ENCODE results near the gene KIDINS220.

The KIDINS220 gene

DNA sequence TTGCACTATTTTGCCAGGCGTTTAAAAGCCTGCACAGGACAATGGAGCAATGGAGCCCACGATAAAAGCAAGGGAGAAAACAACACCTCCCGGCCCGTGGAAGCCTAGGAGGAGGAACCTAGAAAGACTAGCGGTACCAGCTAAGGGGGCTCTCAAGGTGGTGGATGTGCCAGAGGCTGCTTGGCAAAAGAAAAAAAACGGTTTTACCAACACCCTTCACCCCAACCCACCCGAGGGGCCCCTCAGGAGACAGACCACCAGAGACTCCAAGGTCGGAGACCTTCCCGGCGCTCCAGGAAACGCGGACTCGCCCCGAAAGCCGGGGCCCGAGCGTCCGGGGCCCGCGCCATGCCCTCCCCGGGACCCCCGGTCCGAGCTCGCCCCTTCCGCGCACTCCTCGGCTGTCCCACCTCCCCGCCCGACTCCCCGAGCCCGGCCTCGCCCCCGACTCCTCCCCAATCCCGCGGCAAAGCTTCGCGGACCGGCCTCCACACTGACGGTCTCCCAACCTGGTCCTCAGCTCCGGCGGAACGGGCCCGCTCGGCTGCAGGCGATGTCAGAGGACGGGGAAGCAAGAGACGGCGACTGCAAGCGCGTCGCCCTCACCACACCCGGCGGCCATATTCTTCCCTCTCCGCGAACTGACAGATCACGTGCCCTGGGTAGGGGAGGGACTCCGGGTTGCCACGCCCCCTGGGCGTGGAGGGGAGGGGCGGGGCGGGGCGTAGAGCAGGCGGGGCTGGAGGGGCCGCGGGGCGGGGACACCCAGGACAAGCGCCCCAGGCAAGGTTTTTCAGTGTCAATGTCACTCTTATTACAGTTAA, at the start of gene KIDINS220:
Gene KIDINS220 (minus strand): TSS at position 643 of the 824 bp plus-strand sequence. CDS start 10,520 bp downstream, outside the sequence.
- DNase-seq: peak; percentile 90 to 96 (median 94)

DNA sequence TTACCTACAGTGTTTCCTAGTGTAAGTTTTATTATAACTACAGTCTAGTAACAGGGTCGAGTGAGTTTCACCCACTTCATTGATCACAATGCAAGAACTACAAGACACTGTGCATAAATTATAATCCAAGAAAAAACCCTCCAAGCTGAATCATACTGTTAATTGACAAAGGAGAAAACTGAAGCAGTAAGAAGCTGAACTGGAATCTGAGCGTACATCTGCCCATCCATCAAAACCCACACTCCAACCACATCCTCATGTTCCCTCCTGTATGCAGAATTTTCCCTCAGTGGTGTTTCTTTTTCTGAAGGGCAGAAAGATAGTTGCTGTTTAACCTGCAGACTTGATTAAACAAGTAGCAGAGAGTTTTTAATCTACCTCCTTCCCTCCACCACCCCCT, 49.5 kb upstream of the KIDINS220 start:
- no peak for DNase-seq

DNA sequence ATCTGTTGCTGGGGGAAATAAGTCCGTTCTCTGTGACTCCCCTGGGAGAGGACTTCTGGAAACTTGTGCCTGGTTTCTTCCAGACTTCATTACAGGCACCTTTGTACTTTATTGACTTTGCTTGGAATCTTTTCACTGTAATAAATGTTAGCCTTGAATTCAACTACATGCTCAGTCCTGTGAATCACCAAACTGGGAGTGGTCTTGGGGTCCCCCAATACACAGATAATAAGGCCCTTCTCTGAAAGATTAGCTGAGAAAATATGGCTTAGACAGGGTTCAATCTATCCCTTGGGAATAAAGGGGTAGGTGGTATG, 48.7 kb upstream of the KIDINS220 start:
- DNase-seq: no peak

DNA sequence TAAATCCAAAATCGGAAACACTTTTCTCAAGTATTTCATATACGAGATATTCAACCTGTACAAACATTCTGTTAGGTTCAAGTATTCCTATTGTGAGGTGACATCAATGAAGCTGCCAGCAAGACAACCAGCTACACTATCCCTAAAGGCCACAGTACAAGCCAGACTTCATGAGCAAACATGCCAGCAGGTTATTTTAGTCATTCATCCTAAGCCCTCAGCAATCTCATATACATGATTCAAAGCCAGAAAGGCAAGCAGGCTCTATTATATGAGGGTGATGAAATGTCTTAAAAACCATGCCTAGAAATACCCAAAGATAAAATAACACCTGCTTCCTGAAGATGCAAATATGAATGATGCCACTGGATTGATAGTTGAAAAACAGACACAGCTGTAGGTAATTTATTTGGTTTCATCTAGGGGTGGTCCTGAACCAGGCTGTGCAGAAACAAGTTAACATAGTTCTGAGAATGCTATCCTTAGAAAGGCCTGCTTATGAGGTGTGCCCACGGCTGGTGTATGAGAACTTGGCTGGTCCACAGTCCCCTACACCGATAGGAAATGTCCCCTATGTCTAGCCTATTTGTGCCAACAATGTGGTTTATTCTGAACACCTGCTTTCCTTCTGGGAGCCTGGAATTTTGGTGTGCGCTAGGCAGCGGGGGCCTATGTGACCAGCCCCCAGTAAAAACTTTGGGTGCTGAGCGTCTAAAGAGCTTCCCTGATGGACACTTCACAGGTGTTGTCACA, 48.2 kb upstream of the KIDINS220 start:
- DNase-seq: no peak

DNA sequence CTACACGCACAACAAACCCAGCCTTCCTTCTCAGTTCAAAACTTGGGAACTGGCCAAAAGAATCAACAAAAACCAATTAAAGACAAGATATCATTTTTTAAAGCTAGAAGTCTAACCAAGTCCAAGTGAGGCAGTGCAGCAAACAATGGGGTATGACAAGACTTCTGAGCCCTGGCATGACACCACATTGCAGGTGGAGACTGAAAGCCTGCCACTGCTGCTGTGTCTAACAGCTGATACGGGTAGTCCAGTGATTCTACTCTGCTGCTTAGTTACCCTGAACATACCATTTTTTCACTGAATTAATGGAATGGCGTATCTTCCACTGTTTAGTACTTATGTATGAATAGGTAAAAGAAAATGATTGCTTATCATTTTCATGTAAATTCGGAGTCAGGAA, 47.4 kb upstream of the KIDINS220 start:
- DNase-seq: no peak

DNA sequence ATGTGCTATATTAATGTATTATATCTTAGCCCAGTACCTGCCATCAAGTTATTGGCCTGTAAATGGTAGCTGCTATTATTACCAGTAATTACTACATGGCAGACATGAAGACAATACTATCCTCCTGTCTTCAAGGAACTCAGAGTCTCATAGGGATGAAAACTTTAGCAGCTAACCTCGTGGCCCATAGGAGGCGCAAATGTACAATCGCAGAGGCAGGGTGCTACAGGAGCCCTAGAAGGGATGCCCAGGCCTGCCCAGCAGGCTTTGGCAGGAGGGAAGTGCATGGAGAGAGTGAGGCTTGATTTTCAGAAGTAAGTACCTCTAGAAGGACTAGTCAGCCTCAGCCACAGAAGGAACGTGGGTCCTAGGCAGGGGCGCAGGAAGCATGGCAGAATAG, 44.7 kb upstream of the KIDINS220 start:
- peak; percentile 37 to 55 (median 53) for DNase-seq

DNA sequence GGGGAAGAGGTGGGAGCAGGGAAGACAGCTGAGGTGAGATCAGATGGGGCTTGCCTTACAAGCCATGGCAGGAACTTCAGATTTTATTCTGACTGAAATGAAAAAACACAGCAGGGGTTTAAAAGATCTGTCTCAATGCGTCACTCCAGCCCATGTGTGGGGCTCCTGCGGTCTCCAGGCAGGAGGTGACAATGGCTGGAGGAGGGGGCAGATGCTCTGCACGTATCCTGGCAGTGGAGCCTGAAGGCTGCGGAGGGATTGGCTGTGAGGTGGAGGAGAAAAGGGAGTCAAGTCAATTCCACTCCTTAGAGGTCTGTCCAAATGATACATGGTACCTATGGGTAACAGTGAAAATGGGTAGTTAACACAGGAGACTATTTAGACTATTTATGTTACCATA, 40.5 kb upstream of the KIDINS220 start:
- no peak for DNase-seq

DNA sequence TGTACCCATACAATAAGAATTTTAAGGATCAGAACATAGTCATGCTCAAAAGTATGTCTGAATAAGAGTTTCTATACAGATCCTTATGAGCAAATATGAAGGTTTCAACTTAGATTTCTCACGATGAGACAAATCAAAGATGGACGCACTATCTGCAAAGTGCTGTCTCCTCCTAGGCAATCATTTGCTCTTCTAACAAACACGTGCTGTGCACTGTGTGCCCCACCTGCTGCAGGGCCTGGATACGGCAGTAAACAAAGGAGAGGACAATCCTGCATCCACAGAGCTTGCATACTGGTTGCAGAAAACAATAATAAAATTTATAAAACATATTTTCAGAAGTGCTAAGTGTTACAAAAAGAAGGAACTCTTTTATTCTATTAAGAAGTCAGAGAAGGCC, 39.9 kb upstream of the KIDINS220 start:
- no peak for DNase-seq

DNA sequence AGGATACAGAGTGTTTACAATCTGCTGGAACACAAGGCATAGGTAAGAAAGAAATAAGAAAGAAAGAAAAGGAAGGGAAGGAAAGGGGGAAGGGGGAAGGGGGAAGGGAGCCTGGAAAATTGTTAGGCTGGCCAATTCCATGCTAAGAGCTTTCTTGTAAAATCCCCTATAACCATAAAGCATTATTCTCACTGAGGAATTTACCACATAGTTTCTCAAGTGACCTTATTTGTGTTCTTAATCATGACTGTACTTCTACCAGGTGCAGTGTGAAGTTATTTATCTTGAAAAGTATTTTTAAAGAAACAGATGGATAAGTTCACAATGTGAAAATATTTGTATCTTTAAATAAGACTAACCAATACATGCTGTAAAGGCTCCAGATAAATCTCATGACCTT, 39.2 kb upstream of the KIDINS220 start:
- DNase-seq: no peak

DNA sequence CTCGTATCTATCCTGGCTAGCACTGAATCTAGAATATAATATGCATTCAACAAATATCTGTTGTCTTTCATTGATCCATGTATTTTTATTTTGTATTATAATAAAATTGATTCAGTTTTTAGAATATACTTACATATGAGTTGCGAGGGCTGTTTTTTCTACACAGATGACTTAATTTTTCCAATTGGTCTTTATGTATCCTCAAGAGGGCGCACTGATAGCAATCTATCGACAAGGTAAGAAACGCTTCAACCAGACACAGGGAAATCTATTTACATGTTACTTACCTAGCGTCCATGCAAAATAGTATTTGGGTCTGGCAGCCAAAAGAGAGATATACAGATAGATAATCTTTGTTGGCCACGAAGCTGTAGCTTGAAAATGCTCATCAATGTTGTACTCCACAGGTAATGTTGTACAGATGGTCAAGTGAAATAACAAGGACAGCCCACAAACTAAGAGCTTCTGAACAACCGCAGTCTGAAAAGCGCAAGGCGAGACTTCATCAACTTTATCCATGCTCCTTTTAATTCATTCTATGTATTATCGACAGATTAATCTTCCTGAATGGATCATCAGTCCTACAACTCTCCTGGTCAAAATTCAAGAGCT, 35.5 kb upstream of the KIDINS220 start:
- peak; percentile 60 to 75 (median 63) for DNase-seq

DNA sequence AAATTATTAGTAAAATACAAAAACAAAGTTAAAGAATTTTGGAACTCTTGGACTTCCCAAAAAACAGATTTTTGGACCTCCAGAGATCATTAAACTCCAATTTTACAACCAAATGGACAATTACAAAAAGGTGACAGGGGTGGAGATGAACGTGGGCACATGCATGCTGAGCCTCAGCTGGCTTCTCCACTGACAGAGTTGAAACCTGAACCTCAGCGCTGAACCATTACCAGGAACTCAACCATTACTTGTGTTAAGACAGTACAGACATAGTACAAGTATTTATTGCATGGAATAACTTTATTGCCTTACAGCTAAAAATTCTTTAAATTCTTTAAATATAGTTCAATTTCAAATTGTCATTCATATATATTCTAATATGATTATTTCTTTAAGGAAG, 33.0 kb upstream of the KIDINS220 start:
- DNase-seq: no peak

DNA sequence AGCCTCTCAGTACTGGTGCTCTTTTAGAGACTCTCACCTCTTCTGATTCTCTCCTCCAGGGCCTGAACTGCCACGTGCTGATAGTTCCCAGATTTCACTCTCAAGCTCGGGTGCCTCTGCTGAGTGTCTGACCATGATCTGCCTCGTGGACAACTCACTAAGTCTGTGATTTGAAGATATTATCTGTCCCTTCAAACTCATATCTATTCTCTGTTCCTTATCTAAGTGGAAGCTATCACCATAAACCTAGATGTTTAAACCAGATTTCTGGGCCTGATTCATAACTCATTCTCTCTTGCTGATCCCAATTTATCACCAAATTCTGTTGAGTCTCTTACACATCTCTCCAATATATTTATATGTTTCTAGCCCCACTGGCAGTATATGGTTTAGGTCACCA, 29.9 kb upstream of the KIDINS220 start:
- DNase-seq: no peak

DNA sequence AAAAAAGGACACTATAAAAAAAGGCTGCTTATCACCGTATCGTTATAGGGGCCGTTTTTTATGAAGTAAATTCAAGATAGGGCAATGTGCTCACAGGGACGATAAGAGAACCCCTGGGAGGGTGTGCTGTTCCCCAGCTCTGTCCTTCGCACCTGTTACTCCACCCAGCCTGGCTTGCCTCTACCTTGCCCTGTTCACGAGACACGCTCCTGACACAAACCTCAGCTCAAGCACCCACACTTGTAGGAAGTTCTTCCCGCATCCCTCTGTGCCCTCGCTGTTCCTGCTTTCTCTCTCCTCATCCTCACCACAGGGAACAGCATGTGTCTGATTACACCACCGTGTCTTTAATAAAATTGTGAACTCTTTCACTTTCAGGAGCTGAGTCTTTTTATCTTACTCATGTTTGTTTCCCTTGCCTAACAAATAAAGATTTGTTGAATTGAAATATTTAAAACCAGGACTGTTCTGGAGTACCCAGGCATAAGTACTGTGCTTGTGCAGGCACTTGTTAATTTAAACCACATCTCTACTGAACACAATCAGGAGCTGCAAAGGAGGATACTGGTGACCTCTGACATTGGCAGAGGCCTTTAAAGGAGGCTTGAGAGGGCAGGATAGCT, 26.0 kb upstream of the KIDINS220 start:
- no peak for DNase-seq

DNA sequence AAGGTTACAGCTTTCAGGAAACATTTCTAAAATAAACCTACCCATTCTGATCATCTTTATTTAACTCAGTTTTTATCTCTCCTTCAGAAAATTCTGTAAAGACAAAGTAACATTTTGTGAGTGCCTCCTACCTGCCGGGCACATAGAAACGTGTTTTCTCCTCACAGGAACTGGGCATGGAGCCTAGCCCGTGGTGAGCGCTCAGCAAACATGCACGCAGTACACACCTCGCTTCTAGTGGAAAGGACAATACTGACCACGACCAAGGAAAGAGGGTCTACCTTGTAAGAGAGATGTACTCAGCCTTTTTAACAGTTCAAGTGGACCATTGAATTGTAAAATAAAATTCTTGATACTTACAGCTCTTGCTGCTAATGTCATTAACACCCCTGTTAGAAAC, 24.8 kb upstream of the KIDINS220 start:
- DNase-seq: no peak

DNA sequence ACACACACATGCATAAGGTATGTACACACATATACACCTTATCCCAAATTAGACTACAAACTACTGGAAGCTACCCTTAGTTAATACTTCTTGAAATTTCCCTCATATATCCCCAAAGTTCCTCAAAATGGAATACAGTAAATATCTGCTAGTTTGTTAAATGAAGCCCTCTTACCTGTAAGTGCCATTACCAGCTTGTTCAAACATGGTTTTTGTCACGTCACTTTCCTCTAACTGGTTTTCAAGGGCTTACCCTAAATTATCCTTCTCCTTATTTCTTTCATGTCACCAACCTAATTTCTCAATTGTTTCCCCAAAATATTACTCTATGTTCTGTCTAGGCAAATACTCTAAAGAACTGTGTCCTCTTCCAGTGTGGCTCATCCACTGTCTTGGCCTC, 24.4 kb upstream of the KIDINS220 start:
- no peak for DNase-seq

DNA sequence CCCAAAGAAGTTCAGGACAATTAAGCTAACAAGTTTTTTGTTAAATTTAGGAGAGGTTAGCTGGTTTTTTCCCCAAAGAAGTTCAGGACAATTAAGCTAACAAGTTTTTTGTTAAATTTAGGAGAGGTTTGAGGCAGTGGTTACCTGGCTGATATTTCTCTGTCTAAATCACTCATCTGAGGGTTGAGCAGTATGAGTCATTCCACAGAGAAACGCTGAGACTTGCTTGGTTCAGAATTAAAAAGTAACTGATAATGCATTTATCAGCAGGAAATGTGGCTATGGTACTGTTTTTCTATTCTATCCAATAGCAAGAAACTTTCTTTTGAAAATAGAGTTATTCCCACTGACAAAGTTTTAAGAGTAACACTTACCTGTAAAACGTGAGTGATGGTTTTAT, 22.8 kb upstream of the KIDINS220 start:
- no peak for DNase-seq

DNA sequence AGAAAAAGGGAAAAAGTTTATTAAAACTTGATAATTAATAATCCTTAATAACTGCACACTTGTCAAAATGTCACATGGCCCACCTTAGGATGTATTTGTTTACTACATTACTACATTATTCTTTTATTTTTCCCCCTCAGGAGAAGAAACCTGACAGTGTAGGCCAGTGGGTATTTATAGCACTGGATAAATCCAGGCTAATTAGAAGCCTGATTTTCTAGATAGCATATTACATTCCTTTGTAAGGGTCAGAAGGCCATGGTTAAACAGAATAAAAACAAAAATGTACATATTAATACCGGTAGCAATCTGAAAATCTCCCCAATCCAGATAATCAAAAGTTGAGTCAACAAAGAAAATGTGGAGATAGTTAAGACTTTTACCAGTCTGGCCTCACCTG, 21.5 kb upstream of the KIDINS220 start:
- no peak for DNase-seq

DNA sequence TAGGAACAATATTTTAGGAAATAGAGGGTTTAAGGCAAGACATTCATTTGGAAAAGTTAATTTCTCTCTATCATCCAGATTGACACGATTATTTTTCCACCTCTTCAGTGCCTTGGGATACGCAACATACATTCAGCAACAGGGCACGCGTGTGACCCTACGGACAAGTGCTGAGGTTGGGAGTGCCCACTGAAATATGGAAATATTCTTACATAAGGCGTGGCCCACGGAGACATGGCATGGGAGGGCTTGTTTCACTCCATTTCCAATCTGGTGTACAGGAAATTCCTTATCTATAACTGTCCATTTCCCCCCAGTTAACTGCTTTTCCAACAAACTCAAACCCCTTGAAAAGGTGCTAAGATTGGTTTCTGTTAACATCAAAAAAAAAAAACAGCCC, 20.9 kb upstream of the KIDINS220 start:
- DNase-seq: no peak

DNA sequence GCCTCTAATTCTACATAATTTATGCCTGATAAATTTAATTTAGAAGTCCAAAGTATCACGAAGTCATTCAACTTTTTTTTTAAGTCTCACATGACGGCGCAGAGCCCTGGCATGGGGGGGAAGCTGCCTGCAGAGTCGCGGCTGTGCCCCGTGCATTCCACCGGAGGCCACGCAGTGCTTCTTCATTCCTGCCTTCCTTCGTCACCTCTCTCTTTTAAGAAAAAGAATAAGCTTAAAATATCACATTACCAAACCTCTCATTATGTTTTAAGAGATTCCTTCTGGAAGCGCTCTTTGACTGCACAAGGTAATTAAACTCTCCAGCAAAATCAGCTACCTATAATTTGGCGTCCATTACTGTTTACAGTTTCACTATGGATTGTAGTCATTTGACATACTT, 20.3 kb upstream of the KIDINS220 start:
- no peak for DNase-seq

DNA sequence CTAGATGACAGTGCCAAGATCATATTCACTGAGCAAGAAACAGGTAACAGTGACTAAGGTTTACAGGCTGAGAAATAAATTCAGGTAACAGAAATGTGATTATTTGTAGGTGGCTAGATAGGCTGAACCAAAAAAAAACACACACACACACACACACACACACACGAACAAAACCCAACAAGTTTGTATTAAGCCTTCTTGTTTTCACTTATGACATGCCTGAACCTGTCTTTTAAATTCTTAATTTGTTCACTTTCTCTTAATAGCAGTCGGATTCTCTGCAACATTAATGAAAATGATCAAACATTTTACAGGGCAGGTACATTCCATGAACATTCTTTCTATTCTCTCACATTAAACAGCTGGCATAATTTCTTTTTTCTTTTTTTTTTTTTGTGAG, 18.8 kb upstream of the KIDINS220 start:
- DNase-seq: no peak

DNA sequence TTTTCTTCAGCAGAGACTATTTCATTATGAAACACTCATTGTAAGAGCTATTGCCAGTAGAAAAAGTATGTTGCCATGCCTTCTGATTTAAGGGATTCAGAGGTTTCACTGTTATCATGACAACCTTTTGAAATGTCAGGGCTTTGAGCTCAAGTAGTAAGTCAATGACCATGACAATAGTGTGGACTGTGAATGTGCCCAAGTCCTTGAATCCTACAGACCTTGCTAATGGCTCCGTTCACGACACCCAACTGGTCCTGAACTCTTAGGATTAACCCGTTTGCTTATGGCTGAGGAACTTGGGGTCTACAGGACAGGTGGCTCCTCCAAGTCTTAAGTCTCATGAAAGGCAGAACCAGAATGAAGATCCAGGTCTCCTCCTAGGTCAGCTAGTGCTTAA, 17.6 kb upstream of the KIDINS220 start:
- DNase-seq: no peak

DNA sequence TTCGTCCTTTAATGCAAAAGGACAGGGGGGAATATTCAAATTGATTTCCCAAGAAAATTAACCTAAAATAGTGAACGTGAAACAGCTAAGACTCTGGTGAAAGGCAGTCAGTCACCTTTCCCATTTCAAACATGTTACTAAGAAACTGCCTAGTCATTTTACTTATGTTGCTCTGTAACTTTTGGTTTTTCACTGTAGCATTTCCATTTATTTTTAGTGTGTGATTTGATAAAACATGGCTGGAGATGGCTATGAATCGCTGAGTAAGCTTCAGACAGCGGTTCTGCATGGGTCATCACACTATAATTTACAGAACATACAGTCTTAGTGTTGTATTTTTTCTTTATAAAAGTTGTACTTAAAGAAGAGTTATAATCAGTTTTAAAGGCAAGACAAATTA, 16.0 kb upstream of the KIDINS220 start:
- DNase-seq: no peak

DNA sequence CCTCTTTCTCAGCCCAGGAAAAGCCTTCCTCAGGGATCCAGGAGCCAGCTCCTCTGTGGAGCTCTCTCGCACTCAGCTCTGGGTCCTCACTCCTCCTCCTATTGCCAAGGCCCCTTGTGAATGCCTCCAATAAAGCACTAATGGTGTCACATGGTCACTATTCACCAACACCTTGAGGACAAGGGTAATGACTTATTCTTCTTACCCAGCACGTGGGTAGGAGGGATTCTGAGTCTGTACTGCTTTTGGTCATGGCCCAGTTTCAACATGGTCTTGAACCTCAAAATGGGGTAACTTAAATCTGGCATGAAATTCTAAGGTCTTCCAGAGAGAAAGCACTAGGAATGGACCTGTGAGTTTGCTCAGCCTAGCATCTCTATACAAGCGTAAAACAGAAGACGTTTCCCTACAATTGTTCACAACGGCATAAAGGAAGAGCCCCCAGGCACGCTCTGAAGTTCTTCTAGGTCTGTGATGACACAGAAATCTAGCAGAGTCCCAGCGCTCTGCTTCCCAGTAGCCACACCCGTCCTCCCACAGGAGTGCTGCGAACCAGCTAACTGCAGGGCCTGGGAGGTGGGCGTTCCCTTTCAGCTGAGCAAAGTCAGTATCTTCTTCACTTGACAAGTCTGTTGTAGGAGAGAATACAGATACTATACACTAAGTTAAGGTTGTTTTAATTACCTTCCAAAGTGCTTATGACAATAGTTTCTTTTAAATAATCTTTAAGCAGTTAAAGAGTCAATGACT, 14.6 kb upstream of the KIDINS220 start:
- peak in 1 of 3 donors; percentile 21 for DNase-seq
